ENCODE data around the gene AIPL1.

Gene AIPL1

DNA sequence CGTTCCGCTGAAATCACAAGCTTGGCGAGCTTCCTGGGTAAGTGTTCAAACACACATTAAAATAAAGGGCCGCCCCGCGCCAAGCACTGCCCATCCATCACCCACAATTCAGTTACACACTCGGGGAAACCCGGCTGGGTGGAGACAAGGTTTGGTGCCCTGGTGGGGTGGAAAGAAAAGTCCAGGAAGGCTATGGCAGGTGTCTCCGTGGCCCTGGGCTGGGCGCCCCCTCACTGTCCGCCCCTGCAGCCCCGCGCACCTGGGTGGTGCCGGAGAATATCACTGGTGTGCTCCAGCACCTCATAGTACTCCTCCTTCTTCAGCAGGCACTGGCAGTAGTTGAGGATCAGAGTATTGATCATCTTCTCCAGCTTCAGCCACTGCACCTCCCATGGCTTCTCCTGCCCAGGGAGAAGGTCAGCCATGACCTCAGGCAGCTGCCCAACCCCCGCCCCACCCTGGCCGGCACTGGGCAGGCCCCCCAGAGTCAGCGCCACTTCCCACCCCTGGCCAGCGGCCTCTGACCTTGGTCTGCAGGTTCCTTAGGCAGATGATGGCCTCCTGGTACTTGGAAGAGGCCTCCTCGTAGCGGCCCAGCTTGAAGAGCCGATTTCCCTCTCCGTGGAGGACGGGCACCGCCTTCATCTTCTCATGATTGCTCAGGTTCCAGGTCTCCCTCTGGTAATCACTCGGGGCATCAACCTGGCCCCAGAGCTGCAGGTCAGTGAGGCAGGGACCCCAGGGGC, 8.4 kb downstream of the AIPL1 start:
- no peak for DNase-seq (ENCODE audit: low read depth, low spot score)
- H3K4me3 ChIP-seq (ENCODE audit: low read length), result no peak overlapping the region

GRCh38 chr17:6425407-6425806, 9.5 kb downstream of the AIPL1 start:
- H3K4me3 ChIP-seq (ENCODE audit: low read length), result no peak overlapping the region
- no peak for DNase-seq (ENCODE audit: low read depth, low spot score)

- H3K4me3 ChIP-seq (ENCODE audit: low read length), result no peak overlapping the region
- DNase-seq (ENCODE audit: low read depth, low spot score), result no peak
These were observed 11.0 kb downstream of the AIPL1 start for GRCh38 chr17:6423931-6424330.

DNA sequence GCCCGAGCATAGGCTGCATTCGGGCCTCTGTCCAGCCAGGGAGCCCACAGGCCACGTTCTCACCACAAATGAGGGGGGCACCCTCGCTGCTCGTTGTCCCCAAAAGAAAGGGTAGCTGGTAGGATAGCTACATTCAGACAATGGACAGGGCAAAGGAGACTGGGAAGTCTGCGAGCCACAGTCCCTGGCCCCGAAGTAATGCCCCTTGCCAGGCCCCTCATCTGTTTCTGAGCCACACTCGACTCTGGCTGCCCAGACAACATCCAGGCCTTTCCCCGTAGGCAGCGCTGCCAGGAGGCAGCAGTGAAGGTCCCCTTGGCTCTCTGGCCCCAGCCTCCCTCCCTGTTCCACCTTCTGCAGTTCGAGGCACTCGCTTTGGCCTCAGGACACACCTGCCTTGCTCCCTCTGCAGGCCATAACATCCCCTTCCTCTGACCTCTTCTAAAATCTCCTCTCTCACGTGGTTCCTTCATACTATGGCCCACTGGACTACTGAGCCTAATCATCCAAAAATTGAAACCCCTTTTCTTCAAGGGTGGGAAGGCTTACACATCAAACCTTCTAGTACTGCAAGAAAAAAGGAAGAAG, 12.2 kb downstream of the AIPL1 start:
- H3K4me3 ChIP-seq (ENCODE audit: low read length), result no peak overlapping the region
- DNase-seq (ENCODE audit: low read depth, low spot score), result no peak

GRCh38 chr17:6421700-6422604, 13.0 kb downstream of the AIPL1 start:
- H3K4me3 ChIP-seq (ENCODE audit: low read length), result no peak overlapping the region
- peak; percentile 35 for DNase-seq (ENCODE audit: low read depth, low spot score)

DNA sequence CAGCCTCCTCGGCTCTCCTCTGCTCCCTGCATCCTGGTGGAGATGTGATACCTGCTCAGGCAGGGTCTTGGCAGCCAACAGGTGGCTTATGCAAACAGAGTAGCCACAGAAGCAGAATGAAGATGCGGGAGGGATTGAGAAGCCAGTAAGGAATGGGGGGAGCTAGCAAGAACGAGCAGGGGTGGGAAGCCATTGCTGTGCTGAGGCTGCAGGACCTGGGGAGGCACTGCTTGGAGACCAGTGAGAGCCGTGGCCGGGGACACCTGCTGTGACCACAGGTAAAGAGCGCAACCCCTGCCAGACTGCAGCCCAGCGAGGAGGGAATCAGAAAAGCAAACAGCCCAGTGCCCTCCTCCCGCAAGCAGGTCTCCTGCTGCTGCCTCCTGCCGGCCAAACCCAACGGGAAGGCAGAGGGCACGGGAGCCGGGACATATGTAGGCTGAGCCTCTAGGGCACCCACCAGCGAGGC, 14.7 kb downstream of the AIPL1 start:
- H3K4me3 ChIP-seq (ENCODE audit: low read length), result no peak overlapping the region
- DNase-seq (ENCODE audit: low read depth, low spot score), result no peak

DNA sequence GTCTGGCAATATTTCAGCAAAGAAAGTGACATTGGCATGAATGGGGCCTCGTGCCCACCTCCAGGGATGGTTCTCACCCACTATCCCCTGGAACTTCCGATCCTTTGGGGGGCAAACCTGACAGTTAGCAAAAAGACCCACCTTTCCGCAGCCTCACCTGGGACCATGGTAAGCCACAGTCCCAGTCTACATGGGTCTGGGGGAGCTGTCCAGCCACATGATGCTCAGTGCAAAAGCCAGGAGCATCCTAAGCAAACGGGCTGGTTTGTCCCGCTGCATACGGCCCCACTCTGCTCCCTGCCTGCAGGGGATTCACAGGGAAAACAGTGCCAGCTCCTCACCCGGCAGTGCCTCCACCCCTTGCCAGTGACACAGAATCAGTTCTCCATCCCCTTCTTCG, 19.3 kb downstream of the AIPL1 start:
- H3K4me3 ChIP-seq (ENCODE audit: low read length), result no peak overlapping the region
- no peak for DNase-seq (ENCODE audit: low read depth, low spot score)

DNA sequence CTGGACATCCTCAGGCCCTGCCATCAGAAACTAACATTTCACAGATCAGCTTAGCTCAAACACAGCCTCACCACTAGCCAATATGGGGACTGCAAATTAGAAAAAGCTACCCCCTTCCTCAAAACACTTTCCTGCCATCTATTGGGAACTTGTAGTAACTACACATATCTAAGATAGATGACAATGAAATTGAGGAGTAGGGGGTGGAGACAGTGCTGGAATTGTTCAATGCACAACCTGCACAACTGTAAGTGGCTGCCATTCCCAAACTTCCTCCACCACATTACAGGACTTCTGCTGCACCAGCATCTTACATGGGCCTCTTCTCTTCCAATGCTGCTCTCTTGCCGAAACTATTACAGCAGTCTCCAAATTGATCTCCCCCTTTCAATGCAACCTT, 21.9 kb downstream of the AIPL1 start:
- no peak overlapping the region for H3K4me3 ChIP-seq (ENCODE audit: low read length)
- DNase-seq (ENCODE audit: low read depth, low spot score), result peak; percentile 37

DNA sequence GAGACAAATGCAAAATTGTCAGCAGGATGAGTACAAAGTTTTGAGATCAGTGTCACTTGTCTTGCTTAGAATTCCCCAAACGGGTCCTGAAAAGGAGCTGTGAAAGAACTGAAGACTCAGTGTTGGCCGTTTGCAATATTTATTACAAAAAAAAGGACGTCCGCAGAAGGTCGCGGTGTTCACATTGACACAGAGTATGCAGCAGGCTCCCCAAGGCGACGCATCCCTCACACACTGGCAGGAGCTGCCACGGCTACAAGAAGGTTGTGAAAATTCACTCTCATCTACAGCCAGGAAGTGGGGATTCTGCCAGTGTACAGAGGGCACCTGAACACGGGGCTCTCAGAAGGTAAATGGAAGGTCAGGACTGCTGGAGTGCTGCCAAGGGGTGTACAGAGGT, 26.2 kb downstream of the AIPL1 start:
- H3K4me3 ChIP-seq (ENCODE audit: low read length), result no peak overlapping the region
- no peak for DNase-seq (ENCODE audit: low read depth, low spot score)

DNA sequence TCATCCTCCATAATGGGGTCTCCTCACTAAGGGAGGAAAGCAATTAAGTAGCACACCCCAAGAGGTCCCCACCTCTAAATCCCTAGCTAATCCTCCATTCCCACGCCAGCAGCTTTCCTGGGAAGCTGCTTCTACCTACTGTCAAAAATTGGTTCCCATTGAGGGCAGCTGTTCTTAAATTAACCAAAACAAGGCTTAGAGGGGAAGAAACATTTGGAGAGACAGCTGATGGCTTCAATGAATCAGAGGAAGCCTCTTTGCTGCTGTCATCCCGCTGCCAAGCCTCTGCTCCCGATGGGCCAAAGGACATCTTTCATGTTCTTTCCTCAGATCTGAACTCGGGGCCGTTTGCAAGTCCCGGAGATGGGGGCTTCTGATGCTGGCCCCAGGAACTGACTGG, 26.6 kb downstream of the AIPL1 start:
- DNase-seq (ENCODE audit: low read depth, low spot score), result no peak
- H3K4me3 ChIP-seq (ENCODE audit: low read length), result no peak overlapping the region

GRCh38 chr17:6402258-6402657, 32.7 kb downstream of the AIPL1 start:
- no peak overlapping the region for H3K4me3 ChIP-seq (ENCODE audit: low read length)

DNA sequence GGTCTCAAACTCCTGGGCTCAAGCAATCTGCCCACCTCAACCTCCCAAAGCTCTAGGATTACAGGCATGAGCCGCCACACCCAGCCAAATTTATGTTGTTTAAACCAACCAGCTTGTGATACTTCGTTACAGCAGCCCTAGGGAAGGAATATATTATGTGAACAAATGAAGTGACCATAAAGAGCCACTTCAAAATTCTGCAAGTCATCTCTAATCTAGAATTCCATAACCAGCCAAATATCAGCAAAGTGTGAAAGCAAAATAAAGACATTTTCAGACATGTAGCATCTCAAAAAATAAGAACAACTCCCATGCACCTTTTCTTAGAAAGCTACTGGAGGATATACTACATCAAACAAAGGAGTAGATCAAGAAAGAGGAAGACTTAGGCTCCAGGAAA, 36.0 kb downstream of the AIPL1 start:
- H3K4me3 ChIP-seq (ENCODE audit: low read length), result no peak overlapping the region
- no peak for DNase-seq (ENCODE audit: low read depth, low spot score)

More at GRCh38 chr17:6402258-6402657, 32.7 kb downstream of the AIPL1 start:
- no peak for DNase-seq (ENCODE audit: low read depth, low spot score)

GRCh38 chr17:6394055-6394606, 40.8 kb downstream of the AIPL1 start:
- DNase-seq (ENCODE audit: low read depth, low spot score), result no peak

DNA sequence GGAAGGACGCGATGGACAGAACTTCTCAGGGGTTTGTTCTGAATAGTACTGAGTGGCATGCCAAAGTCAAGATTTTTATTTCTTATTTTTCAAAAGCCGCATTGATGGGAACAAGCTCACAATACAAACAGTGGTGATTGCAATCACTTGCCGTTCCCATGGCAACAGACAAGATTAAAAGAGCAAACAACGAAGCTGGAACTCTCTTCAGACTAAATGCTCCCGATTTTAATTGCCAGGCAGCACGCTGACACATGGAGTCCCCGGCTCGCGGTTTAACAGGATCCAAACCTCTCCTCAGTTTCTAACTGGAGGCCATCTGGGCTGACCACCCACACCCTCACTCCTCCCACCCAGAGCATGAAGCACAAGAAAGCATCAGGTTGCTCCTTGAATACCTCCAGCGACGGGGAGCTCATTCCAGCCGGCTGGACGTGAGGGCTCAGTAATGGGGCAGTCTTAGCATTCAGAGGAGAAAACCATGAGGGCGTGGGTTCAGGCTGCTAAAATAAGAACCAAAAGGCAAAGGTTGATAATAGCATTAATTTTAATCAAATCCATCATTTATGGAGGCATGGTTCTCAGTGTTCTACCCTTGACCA, 41.5 kb downstream of the AIPL1 start:
- DNase-seq (ENCODE audit: low read depth, low spot score), result no peak
- H3K4me3 ChIP-seq (ENCODE audit: low read length), result no peak overlapping the region

More at GRCh38 chr17:6394055-6394606, 40.8 kb downstream of the AIPL1 start:
- no peak overlapping the region for H3K4me3 ChIP-seq (ENCODE audit: low read length)

DNA sequence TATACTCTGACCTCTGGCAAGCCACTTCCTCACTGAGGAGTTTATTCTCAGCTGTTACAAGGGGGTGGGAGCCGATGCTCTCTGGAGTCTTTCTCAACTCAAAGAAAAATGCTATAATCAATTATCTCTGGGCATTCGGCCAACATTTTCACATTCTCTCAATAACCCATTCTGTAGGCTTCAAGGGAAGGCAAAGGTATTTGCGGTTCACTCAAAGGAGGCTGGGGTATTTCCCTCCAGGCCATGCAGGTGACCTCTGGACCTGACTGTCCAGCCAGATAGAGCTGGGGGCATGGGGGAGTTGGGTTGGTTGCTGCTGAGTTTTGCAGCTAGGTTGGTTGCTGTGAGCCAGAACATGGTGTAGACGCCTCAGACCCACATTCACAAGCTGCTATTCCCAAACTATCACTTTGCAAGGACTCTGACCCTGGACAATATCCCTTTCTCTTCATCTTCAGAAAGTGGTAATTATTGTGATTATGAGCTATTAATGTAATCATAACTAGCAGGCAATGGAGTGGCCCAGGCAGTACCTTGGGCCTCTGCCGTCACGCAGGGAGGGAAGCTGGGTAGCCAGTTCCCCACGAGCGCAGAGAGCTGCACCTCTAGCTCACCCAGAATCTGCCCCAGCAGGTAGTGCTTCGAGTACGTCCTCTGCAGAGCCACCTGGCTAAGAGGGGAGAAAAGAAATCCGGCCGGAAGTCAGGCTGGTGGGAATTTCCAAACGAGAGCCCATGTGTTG, 42.1 kb downstream of the AIPL1 start:
- no peak for DNase-seq (ENCODE audit: low read depth, low spot score)
- H3K4me3 ChIP-seq (ENCODE audit: low read length), result no peak overlapping the region

- DNase-seq (ENCODE audit: low read depth, low spot score), result no peak
- no peak overlapping the region for H3K4me3 ChIP-seq (ENCODE audit: low read length)
These were observed 46.5 kb downstream of the AIPL1 start for GRCh38 chr17:6388416-6388815.

GRCh38 chr17:6387858-6388257, 47.1 kb downstream of the AIPL1 start:
- H3K4me3 ChIP-seq (ENCODE audit: low read length), result no peak overlapping the region
- no peak for DNase-seq (ENCODE audit: low read depth, low spot score)

DNA sequence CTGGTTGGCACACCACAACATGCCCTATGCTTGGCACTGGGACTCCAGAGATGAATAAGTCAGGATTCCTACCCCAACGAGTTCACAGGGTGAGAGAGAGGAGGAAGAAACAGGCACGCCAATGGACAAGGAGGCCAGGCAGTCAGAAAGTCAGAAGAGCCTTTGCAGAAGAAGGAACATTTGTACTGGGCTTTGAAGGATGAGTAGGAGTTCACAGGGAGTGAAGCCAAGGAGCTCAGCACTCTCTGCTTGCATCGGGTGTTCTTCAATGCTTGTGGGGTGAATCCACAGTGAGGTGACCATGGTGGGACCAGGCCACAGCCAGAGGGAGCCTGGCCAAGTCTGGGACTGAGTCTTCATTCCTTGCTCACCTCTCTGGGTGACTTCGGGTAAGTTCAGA, 47.5 kb downstream of the AIPL1 start:
- no peak overlapping the region for H3K4me3 ChIP-seq (ENCODE audit: low read length)
- DNase-seq (ENCODE audit: low read depth, low spot score), result no peak

All from Jurkat, Clone E6-1 (cell line).